Muscle layer of duodenum (tissue), 2 donors: ENCODE data around the gene UROC1.

ENCODE experiments used
- H3K27ac ChIP-seq: one replicate; pipeline ENCODE4 v1.7.0; 2013; ENCODE audit warnings: mild to moderate bottlenecking, low read length
- H3K27me3 ChIP-seq: one replicate; pipeline ENCODE4 v1.7.0; 2013; ENCODE audit warnings: low read depth, mild to moderate bottlenecking, control low read depth, low read length
- H3K36me3 ChIP-seq, 2 donors: one replicate each; pipeline ENCODE4 v1.7.0; 2013; ENCODE audit warnings: low read length in 2 of 2, control low read depth in 1 of 2, mild to moderate bottlenecking in 1 of 2; ENCODE audit not compliant: insufficient read depth in 2 of 2, control insufficient read depth in 1 of 2
- H3K4me1 ChIP-seq, 2 donors: one replicate each; pipeline ENCODE4 v1.7.0; 2013; ENCODE audit warnings: low read length in 2 of 2, mild to moderate bottlenecking in 2 of 2, control low read depth in 1 of 2, moderate library complexity in 1 of 2; ENCODE audit not compliant: insufficient read depth in 2 of 2, control insufficient read depth in 1 of 2
- H3K4me3 ChIP-seq, 2 donors: one replicate each; pipeline ENCODE4 v1.7.0; 2013; ENCODE audit warnings: low read length in 2 of 2, low read depth in 1 of 2, mild to moderate bottlenecking in 1 of 2
- H3K9me3 ChIP-seq, 2 donors: one replicate each; pipeline ENCODE4 v1.7.0; 2013; ENCODE audit warnings: low read length in 2 of 2, control low read depth in 1 of 2, mild to moderate bottlenecking in 1 of 2; ENCODE audit not compliant: control insufficient read depth in 1 of 2
- donor health status: healthy.

UROC1 gene

GRCh38 chr3:126544596-126545281, 27.2 kb upstream of the UROC1 start:
- no peaks in the 10 kb centered on the region for H3K36me3 ChIP-seq

GRCh38 chr3:126543457-126544061, 26.0 kb upstream of the UROC1 start:
- Histone ChIP-seq H3K4me3 (no peak overlapping the region), H3K27ac (no peak overlapping the region), H3K27me3 (no peaks in the 10 kb centered on the region), H3K36me3 (no peaks in the 10 kb centered on the region), H3K9me3 (no peaks in the 10 kb centered on the region), H3K4me1 (peaks cover 0 to 8% of the 10 kb centered on the region in 2 donors)

More at GRCh38 chr3:126544596-126545281, 27.2 kb upstream of the UROC1 start:
- H3K4me3 ChIP-seq = no peak overlapping the region
- no peak overlapping the region for H3K27ac ChIP-seq
- H3K4me1 ChIP-seq = peaks cover 0 to 8% of the 10 kb centered on the region in 2 donors
- H3K9me3 ChIP-seq = no peaks in the 10 kb centered on the region
- no peaks in the 10 kb centered on the region for H3K27me3 ChIP-seq

- Histone ChIP-seq H3K36me3 (no peaks in the 10 kb centered on the region), H3K9me3 (no peaks in the 10 kb centered on the region), H3K27ac (no peak overlapping the region), H3K4me1 (peaks cover 0 to 8% of the 10 kb centered on the region in 2 donors), H3K27me3 (no peaks in the 10 kb centered on the region), H3K4me3 (peak overlapping the region in 1 of 2 donors; percentile 12)
Observed at GRCh38 chr3:126542340-126543241, 25.0 kb upstream of the UROC1 start.

- H3K27ac ChIP-seq = no peak overlapping the region
- H3K36me3 ChIP-seq = no peaks in the 10 kb centered on the region
- no peaks in the 10 kb centered on the region for H3K27me3 ChIP-seq
- peak overlapping the region in 1 of 2 donors; percentile 12 for H3K4me3 ChIP-seq
- no peaks in the 10 kb centered on the region for H3K9me3 ChIP-seq
- peaks cover 0 to 8% of the 10 kb centered on the region in 2 donors for H3K4me1 ChIP-seq
Observed at GRCh38 chr3:126541628-126542339, 24.2 kb upstream of the UROC1 start.

GRCh38 chr3:126540951-126541627, 23.5 kb upstream of the UROC1 start:
- Histone ChIP-seq H3K27me3 (no peaks in the 10 kb centered on the region), H3K36me3 (no peaks in the 10 kb centered on the region), H3K4me3 (no peak overlapping the region), H3K4me1 (peaks cover 0 to 8% of the 10 kb centered on the region in 2 donors), H3K27ac (no peak overlapping the region), H3K9me3 (no peaks in the 10 kb centered on the region)

GRCh38 chr3:126540342-126540849, 22.8 kb upstream of the UROC1 start:
- H3K9me3 ChIP-seq = no peaks in the 10 kb centered on the region
- H3K4me1 ChIP-seq = peaks cover 0 to 8% of the 10 kb centered on the region in 2 donors
- H3K27ac ChIP-seq = no peak overlapping the region
- peaks cover 4% of the 10 kb centered on the region for H3K27me3 ChIP-seq
- H3K36me3 ChIP-seq = no peaks in the 10 kb centered on the region
- no peak overlapping the region for H3K4me3 ChIP-seq

- Histone ChIP-seq H3K27me3 (peaks cover 4% of the 10 kb centered on the region), H3K27ac (no peak overlapping the region), H3K4me3 (no peak overlapping the region), H3K4me1 (peaks cover 0 to 8% of the 10 kb centered on the region in 2 donors), H3K36me3 (no peaks in the 10 kb centered on the region), H3K9me3 (no peaks in the 10 kb centered on the region)
Observed at GRCh38 chr3:126539558-126540250, 22.1 kb upstream of the UROC1 start.

GRCh38 chr3:126538966-126539365, 21.4 kb upstream of the UROC1 start:
- no peak overlapping the region for H3K4me3 ChIP-seq
- peaks cover 4% of the 10 kb centered on the region for H3K27me3 ChIP-seq
- no peak overlapping the region for H3K27ac ChIP-seq
- peaks cover 0 to 8% of the 10 kb centered on the region in 2 donors for H3K4me1 ChIP-seq
- H3K36me3 ChIP-seq = no peaks in the 10 kb centered on the region
- no peaks in the 10 kb centered on the region for H3K9me3 ChIP-seq

- H3K27me3 ChIP-seq = peaks cover 4% of the 10 kb centered on the region
- peaks cover 0 to 8% of the 10 kb centered on the region in 2 donors for H3K4me1 ChIP-seq
- H3K36me3 ChIP-seq = no peaks in the 10 kb centered on the region
- H3K27ac ChIP-seq = no peak overlapping the region
- H3K9me3 ChIP-seq = no peaks in the 10 kb centered on the region
- no peak overlapping the region for H3K4me3 ChIP-seq
Observed at GRCh38 chr3:126538316-126538715, 20.7 kb upstream of the UROC1 start.

GRCh38 chr3:126537730-126538281, 20.2 kb upstream of the UROC1 start:
- H3K36me3 ChIP-seq = no peaks in the 10 kb centered on the region
- H3K27ac ChIP-seq = no peak overlapping the region
- H3K4me1 ChIP-seq = peaks cover 0 to 8% of the 10 kb centered on the region in 2 donors
- no peak overlapping the region for H3K4me3 ChIP-seq
- peaks cover 4% of the 10 kb centered on the region for H3K27me3 ChIP-seq
- no peaks in the 10 kb centered on the region for H3K9me3 ChIP-seq
